Measurements from ENCODE around the gene AK8. TPM values are rescaled to one million over a fixed set of nuclear protein-coding genes. Genes with fewer than 3 reads are reported as not detected.
"Not testable (repeated sequence)": the region's sequence is repeated elsewhere in the genome, so short reads cannot be mapped to it uniquely, and the experiment has no call there.

The AK8 gene
- total and polyA plus RNA-seq, 2 experiments from 2014 or later: 0.70 to 0.83 TPM

- TF ChIP-seq CTCF (IDR thresholded peaks at IDR 0.05; ENCODE audit: low read depth, low read length): no peak
These were observed 165.3 kb downstream of the AK8 start for GRCh38 chr9:132712753-132713152.

GRCh38 chr9:132711846-132712245, 166.2 kb downstream of the AK8 start:
- H3K27ac ChIP-seq: no peak overlapping the region
- DNase-seq (ENCODE audit: low read depth in 1 of 2, low spot score in 1 of 2): no peak
- H3K9me3 ChIP-seq (ENCODE audit: low read depth): no peaks in the 10 kb centered on the region
- no peak for TF ChIP-seq CTCF (IDR thresholded peaks at IDR 0.05; ENCODE audit: low read depth, low read length)
- no peaks in the 10 kb centered on the region for H3K4me1 ChIP-seq (ENCODE audit: low read depth)
- no peaks in the 10 kb centered on the region for H3K27me3 ChIP-seq
- H3K36me3 ChIP-seq: no peaks in the 10 kb centered on the region
- H3K4me3 ChIP-seq: no peak overlapping the region

More at GRCh38 chr9:132712753-132713152, 165.3 kb downstream of the AK8 start:
- no peak for DNase-seq (ENCODE audit: low read depth in 1 of 2, low spot score in 1 of 2)
- H3K27me3 ChIP-seq: no peaks in the 10 kb centered on the region
- H3K4me1 ChIP-seq (ENCODE audit: low read depth): no peaks in the 10 kb centered on the region
- H3K4me3 ChIP-seq: no peak overlapping the region
- no peak overlapping the region for H3K27ac ChIP-seq
- no peaks in the 10 kb centered on the region for H3K9me3 ChIP-seq (ENCODE audit: low read depth)
- no peaks in the 10 kb centered on the region for H3K36me3 ChIP-seq

GRCh38 chr9:132711152-132711551, 166.9 kb downstream of the AK8 start:
- not testable (repeated sequence) for H3K4me3 ChIP-seq; H3K27me3 ChIP-seq; H3K36me3 ChIP-seq; H3K27ac ChIP-seq; H3K9me3 ChIP-seq (ENCODE audit: low read depth); H3K4me1 ChIP-seq (ENCODE audit: low read depth); DNase-seq (ENCODE audit: low read depth in 1 of 2, low spot score in 1 of 2)

- Histone ChIP-seq H3K27me3 (no peaks in the 10 kb centered on the region), H3K4me3 (no peak overlapping the region), H3K4me1 (ENCODE audit: low read depth) (no peaks in the 10 kb centered on the region), H3K27ac (no peak overlapping the region), H3K36me3 (no peaks in the 10 kb centered on the region), H3K9me3 (ENCODE audit: low read depth) (no peaks in the 10 kb centered on the region)
- no peak for DNase-seq (ENCODE audit: low read depth in 1 of 2, low spot score in 1 of 2)
- TF ChIP-seq CTCF (IDR thresholded peaks at IDR 0.05; ENCODE audit: low read depth, low read length): no peak
These were observed 167.8 kb downstream of the AK8 start for GRCh38 chr9:132710333-132710732.

GRCh38 chr9:132708769-132709430, 169.2 kb downstream of the AK8 start:
- Histone ChIP-seq H3K27ac (no peak overlapping the region), H3K9me3 (ENCODE audit: low read depth) (no peaks in the 10 kb centered on the region), H3K36me3 (no peaks in the 10 kb centered on the region), H3K4me1 (ENCODE audit: low read depth) (no peaks in the 10 kb centered on the region), H3K4me3 (no peak overlapping the region), H3K27me3 (no peaks in the 10 kb centered on the region)
- no peak for TF ChIP-seq CTCF (IDR thresholded peaks at IDR 0.05; ENCODE audit: low read depth, low read length)
- no peak for DNase-seq (ENCODE audit: low read depth in 1 of 2, low spot score in 1 of 2)

GRCh38 chr9:132708239-132708638, 169.8 kb downstream of the AK8 start:
- no peak overlapping the region for H3K4me3 ChIP-seq
- TF ChIP-seq CTCF (IDR thresholded peaks at IDR 0.05; ENCODE audit: low read depth, low read length): no peak
- DNase-seq (ENCODE audit: low read depth in 1 of 2, low spot score in 1 of 2): no peak
- H3K9me3 ChIP-seq (ENCODE audit: low read depth): no peaks in the 10 kb centered on the region
- no peaks in the 10 kb centered on the region for H3K4me1 ChIP-seq (ENCODE audit: low read depth)
- no peaks in the 10 kb centered on the region for H3K27me3 ChIP-seq
- H3K27ac ChIP-seq: no peak overlapping the region
- H3K36me3 ChIP-seq: no peaks in the 10 kb centered on the region
